Measurements from ENCODE around the gene MAP3K4.

The MAP3K4 gene

GRCh38 chr6:161041274-161041673 is 49.7 kb downstream of the MAP3K4 start:
- DNase-seq, result no peak

GRCh38 chr6:161044335-161044734 is 52.8 kb downstream of the MAP3K4 start:
- DNase-seq, result no peak

- DNase-seq, result no peak
Measured at GRCh38 chr6:161048641-161049040, 57.1 kb downstream of the MAP3K4 start.

GRCh38 chr6:161050134-161050765 is 58.7 kb downstream of the MAP3K4 start:
- DNase-seq, result no peak

- DNase-seq, result no peak
Measured at GRCh38 chr6:161053103-161053502, 61.5 kb downstream of the MAP3K4 start.

GRCh38 chr6:161054876-161055275 is 63.3 kb downstream of the MAP3K4 start:
- DNase-seq, result no peak

- no peak for DNase-seq
Measured at GRCh38 chr6:161056451-161056850, 64.9 kb downstream of the MAP3K4 start.

- DNase-seq, result no peak
Measured at GRCh38 chr6:161057103-161058091, 65.8 kb downstream of the MAP3K4 start.

GRCh38 chr6:161058741-161059140 is 67.2 kb downstream of the MAP3K4 start:
- no peak for DNase-seq

GRCh38 chr6:161061576-161061975 is 70.0 kb downstream of the MAP3K4 start:
- DNase-seq, result no peak

GRCh38 chr6:161064915-161065314 is 73.3 kb downstream of the MAP3K4 start:
- DNase-seq, result no peak

GRCh38 chr6:161066511-161066910 is 74.9 kb downstream of the MAP3K4 start:
- no peak for DNase-seq

- no peak for DNase-seq
Measured at GRCh38 chr6:161067749-161068148, 76.2 kb downstream of the MAP3K4 start.

- DNase-seq, result no peak
Measured at GRCh38 chr6:161068321-161068741, 76.8 kb downstream of the MAP3K4 start.

GRCh38 chr6:161073930-161074329 is 82.4 kb downstream of the MAP3K4 start:
- DNase-seq, result no peak

- no peak for DNase-seq
Measured at GRCh38 chr6:161074496-161075121, 83.0 kb downstream of the MAP3K4 start.

GRCh38 chr6:161076181-161076677 is 84.7 kb downstream of the MAP3K4 start:
- DNase-seq, result no peak

GRCh38 chr6:161079566-161080262 is 88.1 kb downstream of the MAP3K4 start:
- DNase-seq, result no peak

GRCh38 chr6:161080263-161080970 is 88.8 kb downstream of the MAP3K4 start:
- no peak for DNase-seq

GRCh38 chr6:161082215-161082614 is 90.6 kb downstream of the MAP3K4 start:
- DNase-seq, result no peak

GRCh38 chr6:161085246-161085645 is 93.7 kb downstream of the MAP3K4 start:
- no peak for DNase-seq

- no peak for DNase-seq
Measured at GRCh38 chr6:161088676-161089328, 97.2 kb downstream of the MAP3K4 start.
